ENCODE data around the gene SLC47A2. TPM values are rescaled to one million over a fixed set of nuclear protein-coding genes. Genes with fewer than 3 reads are reported as not detected.

The SLC47A2 gene
- total RNA-seq, 1 experiment from 2014 or later, result not detected

DNA sequence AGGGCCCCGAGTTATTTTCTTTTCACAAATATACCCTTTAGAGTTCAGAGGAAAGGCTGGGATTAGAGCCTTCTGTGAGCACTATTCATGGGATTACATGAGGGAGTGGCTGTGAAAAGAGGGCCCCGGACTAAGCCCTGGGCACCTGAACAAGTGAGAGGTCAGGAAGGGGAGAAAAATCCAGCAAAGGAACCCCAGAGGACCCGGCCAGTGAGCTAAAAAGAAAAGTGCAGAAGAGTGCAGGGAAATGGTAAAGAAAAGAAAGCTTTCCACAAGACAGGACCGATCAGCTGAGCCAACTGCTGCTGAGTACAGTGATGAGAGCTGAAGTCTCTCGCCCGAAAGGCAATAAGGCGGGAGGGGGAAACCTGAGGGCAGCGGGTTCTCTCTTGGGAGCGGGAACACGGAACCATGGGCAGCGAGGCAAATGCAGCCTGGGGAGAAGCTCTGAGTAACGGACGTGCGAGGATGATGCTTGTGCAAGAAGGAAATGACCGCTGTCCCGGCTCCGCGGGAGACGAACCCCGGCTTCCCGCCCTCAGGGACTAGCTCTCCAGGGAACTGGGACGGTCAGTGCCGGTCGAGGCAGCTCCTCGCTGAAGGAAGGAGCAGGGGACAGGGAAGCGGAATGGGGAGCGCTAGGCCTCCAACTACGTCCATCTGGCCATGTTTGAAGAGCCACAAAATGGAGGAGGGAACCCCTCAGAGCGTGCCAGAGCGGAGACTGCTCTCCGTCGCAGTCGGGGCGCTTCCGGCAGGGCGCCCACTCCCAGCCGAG lies 68.5 kb downstream of the SLC47A2 start:
- peak overlapping the region; percentile 89 for H3K27ac ChIP-seq (ENCODE audit: low read length)
- ATAC-seq (peak; percentile 34), DNase-seq (ENCODE audit: low read depth, low spot score) (no peak)
- H3K36me3 ChIP-seq (ENCODE audit: control insufficient read depth, insufficient read depth, low read length), result peaks cover 2% of the 10 kb centered on the region; the same call in 1 of the 2 replicates
- in situ Hi-C loops (cut with HindIII; ENCODE audit: low pct_unique_long_range_greater_than_20kb, low sequenced_read_pairs) (no loop called here), intact Hi-C loops (cut with micrococcal nuclease; ENCODE audit: unreplicated experiment) (loop anchor here (10.0 kb wide), 1 partner anchor 133 kb away; no protein-coding TSS in a partner anchor)
- H3K4me1 ChIP-seq (ENCODE audit: control insufficient read depth, insufficient read depth, low read length), result peaks cover 41% of the 10 kb centered on the region
- H3K9me3 ChIP-seq (ENCODE audit: control insufficient read depth, insufficient read depth, low read depth, low read length), result no peaks in the 10 kb centered on the region
- BruUV-seq (replicated peaks), result TSS peak; percentile 83
- CTCF ChIA-PET, result interaction anchor here (0.7 to 1.3 kb wide), 2 partner anchors 116 to 117 kb away, joined by 4 to 15 read pairs; no protein-coding TSS in a partner anchor
- no peaks in the 10 kb centered on the region for H3K27me3 ChIP-seq (ENCODE audit: control insufficient read depth, insufficient read depth, low read length)
- H3K4me3 ChIP-seq (ENCODE audit: low read depth in 2 of 2, low read length in 2 of 2), result peak overlapping the region; percentile 73 to 75
- POLR2A ChIA-PET, result interaction anchor here (0.6 to 1.3 kb wide), 3 partner anchors 41 to 270 kb away, joined by 3 read pairs; no protein-coding TSS in a partner anchor
- TF ChIP-seq, protein P1, sequence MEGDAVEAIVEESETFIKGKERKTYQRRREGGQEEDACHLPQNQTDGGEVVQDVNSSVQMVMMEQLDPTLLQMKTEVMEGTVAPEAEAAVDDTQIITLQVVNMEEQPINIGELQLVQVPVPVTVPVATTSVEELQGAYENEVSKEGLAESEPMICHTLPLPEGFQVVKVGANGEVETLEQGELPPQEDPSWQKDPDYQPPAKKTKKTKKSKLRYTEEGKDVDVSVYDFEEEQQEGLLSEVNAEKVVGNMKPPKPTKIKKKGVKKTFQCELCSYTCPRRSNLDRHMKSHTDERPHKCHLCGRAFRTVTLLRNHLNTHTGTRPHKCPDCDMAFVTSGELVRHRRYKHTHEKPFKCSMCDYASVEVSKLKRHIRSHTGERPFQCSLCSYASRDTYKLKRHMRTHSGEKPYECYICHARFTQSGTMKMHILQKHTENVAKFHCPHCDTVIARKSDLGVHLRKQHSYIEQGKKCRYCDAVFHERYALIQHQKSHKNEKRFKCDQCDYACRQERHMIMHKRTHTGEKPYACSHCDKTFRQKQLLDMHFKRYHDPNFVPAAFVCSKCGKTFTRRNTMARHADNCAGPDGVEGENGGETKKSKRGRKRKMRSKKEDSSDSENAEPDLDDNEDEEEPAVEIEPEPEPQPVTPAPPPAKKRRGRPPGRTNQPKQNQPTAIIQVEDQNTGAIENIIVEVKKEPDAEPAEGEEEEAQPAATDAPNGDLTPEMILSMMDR (IDR thresholded peaks at IDR 0.05), result no peak
- TF ChIP-seq POLR2AphosphoS5 (IDR thresholded peaks at IDR 0.05; ENCODE audit: low read depth, low read length), result no peak
- no peak for TF ChIP-seq SIN3A (IDR thresholded peaks at IDR 0.05; ENCODE audit: borderline replicate concordance, insufficient read depth, low read depth, low read length)
- TF ChIP-seq, protein P2, sequence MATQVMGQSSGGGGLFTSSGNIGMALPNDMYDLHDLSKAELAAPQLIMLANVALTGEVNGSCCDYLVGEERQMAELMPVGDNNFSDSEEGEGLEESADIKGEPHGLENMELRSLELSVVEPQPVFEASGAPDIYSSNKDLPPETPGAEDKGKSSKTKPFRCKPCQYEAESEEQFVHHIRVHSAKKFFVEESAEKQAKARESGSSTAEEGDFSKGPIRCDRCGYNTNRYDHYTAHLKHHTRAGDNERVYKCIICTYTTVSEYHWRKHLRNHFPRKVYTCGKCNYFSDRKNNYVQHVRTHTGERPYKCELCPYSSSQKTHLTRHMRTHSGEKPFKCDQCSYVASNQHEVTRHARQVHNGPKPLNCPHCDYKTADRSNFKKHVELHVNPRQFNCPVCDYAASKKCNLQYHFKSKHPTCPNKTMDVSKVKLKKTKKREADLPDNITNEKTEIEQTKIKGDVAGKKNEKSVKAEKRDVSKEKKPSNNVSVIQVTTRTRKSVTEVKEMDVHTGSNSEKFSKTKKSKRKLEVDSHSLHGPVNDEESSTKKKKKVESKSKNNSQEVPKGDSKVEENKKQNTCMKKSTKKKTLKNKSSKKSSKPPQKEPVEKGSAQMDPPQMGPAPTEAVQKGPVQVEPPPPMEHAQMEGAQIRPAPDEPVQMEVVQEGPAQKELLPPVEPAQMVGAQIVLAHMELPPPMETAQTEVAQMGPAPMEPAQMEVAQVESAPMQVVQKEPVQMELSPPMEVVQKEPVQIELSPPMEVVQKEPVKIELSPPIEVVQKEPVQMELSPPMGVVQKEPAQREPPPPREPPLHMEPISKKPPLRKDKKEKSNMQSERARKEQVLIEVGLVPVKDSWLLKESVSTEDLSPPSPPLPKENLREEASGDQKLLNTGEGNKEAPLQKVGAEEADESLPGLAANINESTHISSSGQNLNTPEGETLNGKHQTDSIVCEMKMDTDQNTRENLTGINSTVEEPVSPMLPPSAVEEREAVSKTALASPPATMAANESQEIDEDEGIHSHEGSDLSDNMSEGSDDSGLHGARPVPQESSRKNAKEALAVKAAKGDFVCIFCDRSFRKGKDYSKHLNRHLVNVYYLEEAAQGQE (IDR thresholded peaks at IDR 0.05; ENCODE audit: insufficient read depth in 1 of 2, low read depth in 2 of 2, low read length in 1 of 2), result no peak
- no peak for TF ChIP-seq TCF7L2 (IDR thresholded peaks at IDR 0.05; ENCODE audit: low read depth, low read length)

DNA sequence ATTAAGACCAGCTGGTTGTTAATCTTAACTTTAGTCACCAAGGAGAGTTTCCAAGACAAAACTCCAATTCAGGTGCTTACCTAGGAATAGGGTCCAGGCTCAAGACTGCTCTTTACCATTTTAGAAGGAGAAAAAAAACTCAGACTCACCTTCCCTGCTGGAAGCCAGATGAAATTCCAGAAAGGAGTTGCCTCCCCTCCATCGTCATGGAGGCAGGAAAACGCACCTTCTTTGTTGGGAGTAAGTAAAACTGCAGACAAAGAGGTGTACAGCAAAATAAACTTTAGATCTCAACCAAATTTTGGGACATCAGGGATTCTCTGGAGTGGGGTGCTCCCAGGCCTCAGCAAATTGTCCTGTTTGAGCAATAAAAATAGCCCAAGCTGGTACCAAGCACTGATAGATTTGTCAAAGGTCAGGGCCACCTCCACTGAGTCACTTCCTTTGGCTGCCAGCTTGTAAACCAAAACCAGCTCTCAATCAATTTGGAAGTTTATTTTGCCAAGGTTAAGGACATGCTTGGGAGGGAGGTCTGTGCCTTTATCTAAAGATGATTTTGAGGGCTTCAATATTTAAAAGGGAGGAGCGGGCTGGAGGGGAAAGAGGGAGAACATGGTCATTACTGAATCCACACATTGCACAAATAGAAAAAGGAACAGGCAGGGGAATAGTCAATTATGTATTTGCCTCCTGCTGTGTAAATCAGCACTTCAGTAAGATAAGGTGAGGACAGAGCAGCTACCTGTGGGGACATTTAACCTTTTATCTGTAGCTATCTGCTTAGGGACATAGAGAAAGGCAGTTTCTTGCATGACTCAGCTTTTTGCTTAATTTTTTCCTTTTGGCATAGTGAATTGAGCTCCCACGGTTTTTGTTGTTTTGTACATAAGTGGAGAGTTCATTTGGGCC lies 69.3 kb downstream of the SLC47A2 start:
- peaks cover 46% of the 10 kb centered on the region for H3K4me1 ChIP-seq (ENCODE audit: control insufficient read depth, insufficient read depth, low read length)
- TF ChIP-seq SIN3A (IDR thresholded peaks at IDR 0.05; ENCODE audit: borderline replicate concordance, insufficient read depth, low read depth, low read length) (no peak), TCF7L2 (IDR thresholded peaks at IDR 0.05; ENCODE audit: low read depth, low read length) (0 out of 2 replicates have a peak, but pooled peaks have one; percentile 30), POLR2AphosphoS5 (IDR thresholded peaks at IDR 0.05; ENCODE audit: low read depth, low read length) (no peak)
- TF ChIP-seq, protein P2 (IDR thresholded peaks at IDR 0.05; ENCODE audit: insufficient read depth in 1 of 2, low read depth in 2 of 2, low read length in 1 of 2), result no peak
- TF ChIP-seq, protein P1 (IDR thresholded peaks at IDR 0.05), result no peak
- in situ Hi-C loops (cut with HindIII; ENCODE audit: low pct_unique_long_range_greater_than_20kb, low sequenced_read_pairs) (no loop called here), intact Hi-C loops (cut with micrococcal nuclease; ENCODE audit: unreplicated experiment) (loop anchor here (10.0 kb wide), 1 partner anchor 132 kb away; no protein-coding TSS in a partner anchor)
- peaks cover 2% of the 10 kb centered on the region; the same call in 1 of the 2 replicates for H3K36me3 ChIP-seq (ENCODE audit: control insufficient read depth, insufficient read depth, low read length)
- CTCF ChIA-PET, result interaction anchor here (0.7 kb wide), 2 partner anchors 12 to 58 kb away, joined by 6 to 9 read pairs; no protein-coding TSS in a partner anchor
- H3K27me3 ChIP-seq (ENCODE audit: control insufficient read depth, insufficient read depth, low read length), result no peaks in the 10 kb centered on the region
- no peaks in the 10 kb centered on the region for H3K9me3 ChIP-seq (ENCODE audit: control insufficient read depth, insufficient read depth, low read depth, low read length)
- H3K4me3 ChIP-seq (ENCODE audit: low read depth in 2 of 2, low read length in 2 of 2), result peak overlapping the region; percentile 73 to 75
- DNase-seq (ENCODE audit: low read depth, low spot score), result no peak
- peak overlapping the region; percentile 89 for H3K27ac ChIP-seq (ENCODE audit: low read length)
- no TSS peak for BruUV-seq (replicated peaks)
- 0 out of 2 replicates have a peak, but pooled peaks have one; percentile 6 for ATAC-seq
- POLR2A ChIA-PET, result interaction anchor here (0.6 to 1.3 kb wide), 2 partner anchors 40 to 113 kb away, joined by 3 read pairs; no protein-coding TSS in a partner anchor
